ENCODE results near the gene NAE1. TPM values are rescaled to one million over a fixed set of nuclear protein-coding genes. Genes with fewer than 3 reads are reported as not detected.
A peak's percentile ranks its signal among the peaks of the same experiment; 100 is the strongest.
"Not testable (repeated sequence)": the region's sequence is repeated elsewhere in the genome, so short reads cannot be mapped to it uniquely, and the experiment has no call there.

Gene NAE1
- total RNA-seq: 52.4 TPM

GRCh38 chr16:66830422-66831404 is at the start of gene NAE1:
Gene NAE1, minus strand, starts transcription at chr16:66830976. Its CDS starts 77 bp downstream, at chr16:66830899.
- DNase-seq: peak; percentile 77

- DNase-seq: no peak
Observed at GRCh38 chr16:66878067-66878466, 47.3 kb upstream of the NAE1 start.

- DNase-seq: no peak
Observed at GRCh38 chr16:66874079-66874775, 43.5 kb upstream of the NAE1 start.

- no peak for DNase-seq
Observed at GRCh38 chr16:66873685-66874055, 42.9 kb upstream of the NAE1 start.

- DNase-seq: peak; percentile 64
Observed at GRCh38 chr16:66872943-66873684, 42.3 kb upstream of the NAE1 start.

- DNase-seq: no peak
Observed at GRCh38 chr16:66872559-66872942, 41.8 kb upstream of the NAE1 start.

- DNase-seq: no peak
Observed at GRCh38 chr16:66871840-66872239, 41.1 kb upstream of the NAE1 start.

GRCh38 chr16:66871363-66871762 is 40.6 kb upstream of the NAE1 start:
- not testable (repeated sequence) for DNase-seq

- no peak for DNase-seq
Observed at GRCh38 chr16:66869424-66869823, 38.6 kb upstream of the NAE1 start.

GRCh38 chr16:66863707-66864106 is 32.9 kb upstream of the NAE1 start:
- no peak for DNase-seq

- DNase-seq: no peak
Observed at GRCh38 chr16:66862023-66862520, 31.3 kb upstream of the NAE1 start.

GRCh38 chr16:66859397-66860068 is 28.8 kb upstream of the NAE1 start:
- DNase-seq: no peak

GRCh38 chr16:66858740-66859396 is 28.1 kb upstream of the NAE1 start:
- DNase-seq: no peak

- no peak for DNase-seq
Observed at GRCh38 chr16:66857437-66857836, 26.7 kb upstream of the NAE1 start.

GRCh38 chr16:66856801-66857200 is 26.0 kb upstream of the NAE1 start:
- no peak for DNase-seq

- DNase-seq: no peak
Observed at GRCh38 chr16:66856184-66856730, 25.5 kb upstream of the NAE1 start.

GRCh38 chr16:66853261-66854139 is 22.7 kb upstream of the NAE1 start:
- no peak for DNase-seq

- DNase-seq: no peak
Observed at GRCh38 chr16:66851166-66851964, 20.6 kb upstream of the NAE1 start.

Measured in skin of body (tissue), 2 donors.